ENCODE data around the gene MEN1.
A peak's percentile ranks its signal among the peaks of the same experiment; 100 is the strongest.
"Not testable (repeated sequence)": the region's sequence is repeated elsewhere in the genome, so short reads cannot be mapped to it uniquely, and the experiment has no call there.

The MEN1 gene

DNA sequence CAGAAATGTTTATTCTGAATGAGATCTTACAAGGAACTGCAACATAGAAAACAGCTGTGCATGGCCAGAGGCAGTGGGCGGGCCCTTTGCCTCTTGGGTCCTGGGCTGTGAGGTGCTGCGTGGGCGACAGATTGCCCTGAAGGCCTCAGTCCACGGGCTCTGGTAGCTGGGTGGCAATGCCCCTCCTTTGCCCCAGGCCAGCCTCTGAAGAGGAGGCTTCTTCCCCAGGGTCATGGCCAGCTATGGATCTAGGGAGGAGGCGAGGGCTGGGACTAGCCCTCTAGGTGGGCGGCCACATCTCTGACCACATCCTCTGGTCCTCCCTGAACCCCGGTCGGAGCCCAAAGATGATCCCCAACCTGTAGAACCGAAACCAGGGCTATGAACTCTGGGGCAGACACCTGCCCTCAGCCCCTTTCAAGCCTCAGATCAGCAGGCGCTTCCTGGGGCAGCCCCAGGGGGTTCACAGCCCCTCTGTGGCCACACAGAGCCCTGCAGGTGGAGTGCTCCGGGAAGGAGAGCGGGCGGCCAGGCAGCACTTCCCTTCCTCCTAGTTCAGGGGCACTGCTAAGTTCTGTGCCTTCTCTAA lies 40.7 kb upstream of the MEN1 start:
- DNase-seq (ENCODE audit: low read depth): no peak
- TF ChIP-seq, protein P1, sequence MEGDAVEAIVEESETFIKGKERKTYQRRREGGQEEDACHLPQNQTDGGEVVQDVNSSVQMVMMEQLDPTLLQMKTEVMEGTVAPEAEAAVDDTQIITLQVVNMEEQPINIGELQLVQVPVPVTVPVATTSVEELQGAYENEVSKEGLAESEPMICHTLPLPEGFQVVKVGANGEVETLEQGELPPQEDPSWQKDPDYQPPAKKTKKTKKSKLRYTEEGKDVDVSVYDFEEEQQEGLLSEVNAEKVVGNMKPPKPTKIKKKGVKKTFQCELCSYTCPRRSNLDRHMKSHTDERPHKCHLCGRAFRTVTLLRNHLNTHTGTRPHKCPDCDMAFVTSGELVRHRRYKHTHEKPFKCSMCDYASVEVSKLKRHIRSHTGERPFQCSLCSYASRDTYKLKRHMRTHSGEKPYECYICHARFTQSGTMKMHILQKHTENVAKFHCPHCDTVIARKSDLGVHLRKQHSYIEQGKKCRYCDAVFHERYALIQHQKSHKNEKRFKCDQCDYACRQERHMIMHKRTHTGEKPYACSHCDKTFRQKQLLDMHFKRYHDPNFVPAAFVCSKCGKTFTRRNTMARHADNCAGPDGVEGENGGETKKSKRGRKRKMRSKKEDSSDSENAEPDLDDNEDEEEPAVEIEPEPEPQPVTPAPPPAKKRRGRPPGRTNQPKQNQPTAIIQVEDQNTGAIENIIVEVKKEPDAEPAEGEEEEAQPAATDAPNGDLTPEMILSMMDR (conservative IDR thresholded peaks at IDR 0.05; ENCODE audit: control insufficient read depth, insufficient read depth, low read depth, low read length): no peak
- H3K4me3 ChIP-seq (ENCODE audit: control insufficient read depth, low read depth, low read length): no peak overlapping the region

- TF ChIP-seq, protein P1 (conservative IDR thresholded peaks at IDR 0.05; ENCODE audit: control insufficient read depth, insufficient read depth, low read depth, low read length): no peak
- peak; percentile 50 for DNase-seq (ENCODE audit: low read depth)
- no peak overlapping the region for H3K4me3 ChIP-seq (ENCODE audit: control insufficient read depth, low read depth, low read length)
Measured at GRCh38 chr11:64849598-64850356, 39.4 kb upstream of the MEN1 start.

- DNase-seq (ENCODE audit: low read depth): no peak
- no peak overlapping the region for H3K4me3 ChIP-seq (ENCODE audit: control insufficient read depth, low read depth, low read length)
Measured at GRCh38 chr11:64848826-64849597, 38.7 kb upstream of the MEN1 start.

GRCh38 chr11:64848214-64848825 lies 38.0 kb upstream of the MEN1 start:
- no peak for DNase-seq (ENCODE audit: low read depth)
- no peak overlapping the region for H3K4me3 ChIP-seq (ENCODE audit: control insufficient read depth, low read depth, low read length)
- TF ChIP-seq, protein P1 (conservative IDR thresholded peaks at IDR 0.05; ENCODE audit: control insufficient read depth, insufficient read depth, low read depth, low read length): no peak

More at GRCh38 chr11:64848826-64849597, 38.7 kb upstream of the MEN1 start:
- TF ChIP-seq, protein P1 (conservative IDR thresholded peaks at IDR 0.05; ENCODE audit: control insufficient read depth, insufficient read depth, low read depth, low read length): no peak

DNA sequence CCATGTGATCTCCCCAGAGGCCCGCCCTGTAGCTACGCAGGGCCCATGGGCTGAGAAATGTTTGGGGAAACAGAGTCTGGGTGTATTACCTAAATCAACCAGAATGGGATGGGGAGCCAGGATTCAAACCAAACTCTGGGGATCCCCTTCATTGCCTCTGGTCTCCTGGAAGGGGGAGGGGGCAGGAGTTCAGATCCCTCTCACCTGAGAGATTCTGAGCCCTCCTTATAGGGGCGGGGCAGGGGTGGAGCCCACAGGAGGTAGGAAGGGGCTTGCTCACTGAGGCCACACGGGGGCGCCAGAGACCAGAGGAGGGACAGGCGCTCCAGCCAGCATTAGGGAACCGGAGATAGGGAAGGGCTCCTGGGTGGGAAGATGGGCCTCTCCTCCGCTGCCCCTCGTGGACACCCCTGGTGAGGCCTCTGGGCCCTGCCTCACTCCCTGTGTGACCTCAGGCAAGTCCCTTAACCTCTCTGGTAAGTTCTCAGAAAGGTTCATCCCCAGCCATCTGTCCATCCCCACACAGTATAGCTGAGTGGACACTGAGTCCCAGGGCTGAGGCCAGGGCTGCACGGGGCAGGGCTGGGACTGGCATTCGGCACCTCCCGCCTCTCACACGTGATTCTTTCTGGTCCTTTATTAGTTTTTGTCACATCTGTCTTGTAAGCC lies 36.8 kb upstream of the MEN1 start:
- DNase-seq (ENCODE audit: low read depth): peak; percentile 84
- TF ChIP-seq, protein P1 (conservative IDR thresholded peaks at IDR 0.05; ENCODE audit: control insufficient read depth, insufficient read depth, low read depth, low read length): peak; percentile 84
- H3K4me3 ChIP-seq (ENCODE audit: control insufficient read depth, low read depth, low read length): no peak overlapping the region

- H3K4me3 ChIP-seq (ENCODE audit: control insufficient read depth, low read depth, low read length); DNase-seq (ENCODE audit: low read depth): not testable (repeated sequence)
Measured at GRCh38 chr11:64845776-64846129, 35.4 kb upstream of the MEN1 start.
